ENCODE data around the gene TIAL1.
"Not testable (repeated sequence)": the region's sequence is repeated elsewhere in the genome, so short reads cannot be mapped to it uniquely, and the experiment has no call there.

TIAL1 gene

GRCh38 chr10:119533473-119533872 lies 63.3 kb downstream of the TIAL1 start:
- H3K27me3 ChIP-seq (ENCODE audit: control insufficient read depth in 5 of 5, insufficient read depth in 4 of 5, low read length in 5 of 5) = peaks cover 0 to 2% (median 0%) of the 10 kb centered on the region in 5 donors
- H3K4me3 ChIP-seq (ENCODE audit: low read depth in 1 of 5, low read length in 5 of 5) = no peak overlapping the region
- H3K9ac ChIP-seq (ENCODE audit: low read length in 5 of 5) = no peak overlapping the region
- no peaks in the 10 kb centered on the region for H3K36me3 ChIP-seq (ENCODE audit: control insufficient read depth in 5 of 5, insufficient read depth in 5 of 5, low read length in 5 of 5)
- H3K27ac ChIP-seq (ENCODE audit: low read depth, low read length) = no peak overlapping the region
- peaks cover 0 to 23% (median 2%) of the 10 kb centered on the region in 5 donors for H3K4me1 ChIP-seq (ENCODE audit: control insufficient read depth in 5 of 5, insufficient read depth in 5 of 5, low read length in 5 of 5)
- no peaks in the 10 kb centered on the region for H3K9me3 ChIP-seq (ENCODE audit: control insufficient read depth in 5 of 5, low read length in 5 of 5)

GRCh38 chr10:119532791-119533190 lies 64.0 kb downstream of the TIAL1 start:
- H3K9ac ChIP-seq (ENCODE audit: low read length in 5 of 5); H3K27me3 ChIP-seq (ENCODE audit: control insufficient read depth in 5 of 5, insufficient read depth in 4 of 5, low read length in 5 of 5); H3K27ac ChIP-seq (ENCODE audit: low read depth, low read length); H3K36me3 ChIP-seq (ENCODE audit: control insufficient read depth in 5 of 5, insufficient read depth in 5 of 5, low read length in 5 of 5); H3K9me3 ChIP-seq (ENCODE audit: control insufficient read depth in 5 of 5, low read length in 5 of 5); H3K4me3 ChIP-seq (ENCODE audit: low read depth in 1 of 5, low read length in 5 of 5): not testable (repeated sequence)
- peaks cover 0 to 17% (median 0%) of the 10 kb centered on the region in 5 donors for H3K4me1 ChIP-seq (ENCODE audit: control insufficient read depth in 5 of 5, insufficient read depth in 5 of 5, low read length in 5 of 5)

GRCh38 chr10:119532251-119532650 lies 64.5 kb downstream of the TIAL1 start:
- H3K36me3 ChIP-seq (ENCODE audit: control insufficient read depth in 5 of 5, insufficient read depth in 5 of 5, low read length in 5 of 5); H3K4me3 ChIP-seq (ENCODE audit: low read depth in 1 of 5, low read length in 5 of 5); H3K27ac ChIP-seq (ENCODE audit: low read depth, low read length); H3K9ac ChIP-seq (ENCODE audit: low read length in 5 of 5); H3K9me3 ChIP-seq (ENCODE audit: control insufficient read depth in 5 of 5, low read length in 5 of 5); H3K27me3 ChIP-seq (ENCODE audit: control insufficient read depth in 5 of 5, insufficient read depth in 4 of 5, low read length in 5 of 5): not testable (repeated sequence)
- peaks cover 0 to 11% (median 0%) of the 10 kb centered on the region in 5 donors for H3K4me1 ChIP-seq (ENCODE audit: control insufficient read depth in 5 of 5, insufficient read depth in 5 of 5, low read length in 5 of 5)

- Histone ChIP-seq H3K4me3 (ENCODE audit: low read depth in 1 of 5, low read length in 5 of 5) (no peak overlapping the region), H3K36me3 (ENCODE audit: control insufficient read depth in 5 of 5, insufficient read depth in 5 of 5, low read length in 5 of 5) (peaks cover 0 to 4% (median 0%) of the 10 kb centered on the region in 5 donors), H3K4me1 (ENCODE audit: control insufficient read depth in 5 of 5, insufficient read depth in 5 of 5, low read length in 5 of 5) (peaks cover 0 to 2% (median 0%) of the 10 kb centered on the region in 5 donors), H3K9ac (ENCODE audit: low read length in 5 of 5) (no peak overlapping the region), H3K27ac (ENCODE audit: low read depth, low read length) (no peak overlapping the region), H3K9me3 (ENCODE audit: control insufficient read depth in 5 of 5, low read length in 5 of 5) (no peaks in the 10 kb centered on the region), H3K27me3 (ENCODE audit: control insufficient read depth in 5 of 5, insufficient read depth in 4 of 5, low read length in 5 of 5) (peaks cover 0 to 2% (median 0%) of the 10 kb centered on the region in 5 donors)
These were observed 65.7 kb downstream of the TIAL1 start for GRCh38 chr10:119531067-119531466.

GRCh38 chr10:119528663-119529237 lies 68.0 kb downstream of the TIAL1 start:
- H3K9me3 ChIP-seq (ENCODE audit: control insufficient read depth in 5 of 5, low read length in 5 of 5); H3K9ac ChIP-seq (ENCODE audit: low read length in 5 of 5); H3K4me1 ChIP-seq (ENCODE audit: control insufficient read depth in 5 of 5, insufficient read depth in 5 of 5, low read length in 5 of 5); H3K27ac ChIP-seq (ENCODE audit: low read depth, low read length); H3K4me3 ChIP-seq (ENCODE audit: low read depth in 1 of 5, low read length in 5 of 5); H3K27me3 ChIP-seq (ENCODE audit: control insufficient read depth in 5 of 5, insufficient read depth in 4 of 5, low read length in 5 of 5): not testable (repeated sequence)
- H3K36me3 ChIP-seq (ENCODE audit: control insufficient read depth in 5 of 5, insufficient read depth in 5 of 5, low read length in 5 of 5) = peaks cover 0 to 21% (median 5%) of the 10 kb centered on the region in 5 donors

- H3K36me3 ChIP-seq (ENCODE audit: control insufficient read depth in 5 of 5, insufficient read depth in 5 of 5, low read length in 5 of 5) = peaks cover 0 to 31% (median 5%) of the 10 kb centered on the region in 5 donors
- no peak overlapping the region for H3K9ac ChIP-seq (ENCODE audit: low read length in 5 of 5)
- no peak overlapping the region for H3K4me3 ChIP-seq (ENCODE audit: low read depth in 1 of 5, low read length in 5 of 5)
- H3K4me1 ChIP-seq (ENCODE audit: control insufficient read depth in 5 of 5, insufficient read depth in 5 of 5, low read length in 5 of 5) = peaks cover 0 to 2% (median 0%) of the 10 kb centered on the region in 5 donors
- H3K27ac ChIP-seq (ENCODE audit: low read depth, low read length) = no peak overlapping the region
- peaks cover 0 to 5% (median 0%) of the 10 kb centered on the region in 5 donors for H3K27me3 ChIP-seq (ENCODE audit: control insufficient read depth in 5 of 5, insufficient read depth in 4 of 5, low read length in 5 of 5)
- H3K9me3 ChIP-seq (ENCODE audit: control insufficient read depth in 5 of 5, low read length in 5 of 5) = no peaks in the 10 kb centered on the region
These were observed 69.9 kb downstream of the TIAL1 start for GRCh38 chr10:119526621-119527592.

GRCh38 chr10:119526149-119526548 lies 70.6 kb downstream of the TIAL1 start:
- no peak overlapping the region for H3K27ac ChIP-seq (ENCODE audit: low read depth, low read length)
- peaks cover 0 to 31% (median 5%) of the 10 kb centered on the region in 5 donors for H3K36me3 ChIP-seq (ENCODE audit: control insufficient read depth in 5 of 5, insufficient read depth in 5 of 5, low read length in 5 of 5)
- no peaks in the 10 kb centered on the region for H3K9me3 ChIP-seq (ENCODE audit: control insufficient read depth in 5 of 5, low read length in 5 of 5)
- peaks cover 0 to 5% (median 0%) of the 10 kb centered on the region in 5 donors for H3K27me3 ChIP-seq (ENCODE audit: control insufficient read depth in 5 of 5, insufficient read depth in 4 of 5, low read length in 5 of 5)
- H3K9ac ChIP-seq (ENCODE audit: low read length in 5 of 5) = no peak overlapping the region
- H3K4me3 ChIP-seq (ENCODE audit: low read depth in 1 of 5, low read length in 5 of 5) = no peak overlapping the region
- H3K4me1 ChIP-seq (ENCODE audit: control insufficient read depth in 5 of 5, insufficient read depth in 5 of 5, low read length in 5 of 5) = peaks cover 0 to 2% (median 0%) of the 10 kb centered on the region in 5 donors

GRCh38 chr10:119525116-119525515 lies 71.6 kb downstream of the TIAL1 start:
- H3K27me3 ChIP-seq (ENCODE audit: control insufficient read depth in 5 of 5, insufficient read depth in 4 of 5, low read length in 5 of 5) = peaks cover 0 to 5% (median 0%) of the 10 kb centered on the region in 5 donors
- H3K9me3 ChIP-seq (ENCODE audit: control insufficient read depth in 5 of 5, low read length in 5 of 5) = no peaks in the 10 kb centered on the region
- H3K4me3 ChIP-seq (ENCODE audit: low read depth in 1 of 5, low read length in 5 of 5) = no peak overlapping the region
- no peak overlapping the region for H3K9ac ChIP-seq (ENCODE audit: low read length in 5 of 5)
- peaks cover 0 to 2% (median 0%) of the 10 kb centered on the region in 5 donors for H3K4me1 ChIP-seq (ENCODE audit: control insufficient read depth in 5 of 5, insufficient read depth in 5 of 5, low read length in 5 of 5)
- H3K27ac ChIP-seq (ENCODE audit: low read depth, low read length) = no peak overlapping the region
- peaks cover 0 to 31% (median 5%) of the 10 kb centered on the region in 5 donors for H3K36me3 ChIP-seq (ENCODE audit: control insufficient read depth in 5 of 5, insufficient read depth in 5 of 5, low read length in 5 of 5)

- no peaks in the 10 kb centered on the region for H3K9me3 ChIP-seq (ENCODE audit: control insufficient read depth in 5 of 5, low read length in 5 of 5)
- H3K27me3 ChIP-seq (ENCODE audit: control insufficient read depth in 5 of 5, insufficient read depth in 4 of 5, low read length in 5 of 5) = peaks cover 0 to 5% (median 0%) of the 10 kb centered on the region in 5 donors
- H3K4me3 ChIP-seq (ENCODE audit: low read depth in 1 of 5, low read length in 5 of 5) = no peak overlapping the region
- H3K27ac ChIP-seq (ENCODE audit: low read depth, low read length) = no peak overlapping the region
- peaks cover 0 to 2% (median 0%) of the 10 kb centered on the region in 5 donors for H3K4me1 ChIP-seq (ENCODE audit: control insufficient read depth in 5 of 5, insufficient read depth in 5 of 5, low read length in 5 of 5)
- peaks cover 0 to 31% (median 5%) of the 10 kb centered on the region in 5 donors for H3K36me3 ChIP-seq (ENCODE audit: control insufficient read depth in 5 of 5, insufficient read depth in 5 of 5, low read length in 5 of 5)
- H3K9ac ChIP-seq (ENCODE audit: low read length in 5 of 5) = no peak overlapping the region
These were observed 72.1 kb downstream of the TIAL1 start for GRCh38 chr10:119524720-119525070.

All from subcutaneous abdominal adipose tissue (tissue), 5 donors.